DOHH2 (cell line): ENCODE measurements around the gene PHAX.

Experiments
- H3F3A ChIP-seq: fragments of 200-600 bp; sonication (generic), shearing (Covaris generic); 2 replicates; pipeline ENCODE4 v1.6.0; 2016; ENCODE audit warnings: antibody characterized with exemption, mild to moderate bottlenecking; ENCODE audit not compliant: control insufficient read depth, insufficient read depth
- H3K27ac ChIP-seq: fragments of 200-600 bp; sonication (generic); 2 replicates; pipeline ENCODE4 v1.5.1; 2014; ENCODE audit warnings: low read depth, mild to moderate bottlenecking, low read length, moderate library complexity
- H3K27me3 ChIP-seq: fragments of 200-600 bp; sonication (generic); 2 replicates; pipeline ENCODE4 v1.6.1; 2014; ENCODE audit warnings: mild to moderate bottlenecking, low read length, mixed read lengths; ENCODE audit not compliant: control insufficient read depth
- H3K36me3 ChIP-seq: fragments of 200-600 bp; sonication (generic); 2 replicates; pipeline ENCODE4 v1.6.1; 2014; ENCODE audit warnings: mild to moderate bottlenecking, low read length, moderate library complexity, mixed read lengths; ENCODE audit not compliant: control insufficient read depth
- H3K4me1 ChIP-seq: fragments of 200-600 bp; sonication (generic); 2 replicates; pipeline ENCODE4 v1.6.1; 2014; ENCODE audit warnings: mild to moderate bottlenecking, low read length, mixed read lengths; ENCODE audit not compliant: control insufficient read depth
- H3K4me2 ChIP-seq: fragments of 200-600 bp; sonication (generic); 2 replicates; pipeline ENCODE4 v1.6.0; 2014; ENCODE audit warnings: mild to moderate bottlenecking, low read length, moderate library complexity
- H3K4me3 ChIP-seq: fragments of 200-600 bp; sonication (generic); 2 replicates; pipeline ENCODE4 v1.5.1; 2014; ENCODE audit warnings: mild to moderate bottlenecking, low read length, mixed read lengths
- H3K79me2 ChIP-seq: fragments of 200-600 bp; sonication (generic); 2 replicates; pipeline ENCODE4 v1.6.1; 2014; ENCODE audit warnings: mild to moderate bottlenecking, low read length, mixed read lengths; ENCODE audit not compliant: control insufficient read depth
- H3K9me2 ChIP-seq: fragments of 200-600 bp; sonication (generic); replicated peaks from 2 replicates; pipeline ENCODE4 v1.6.1; 2014; ENCODE audit warnings: mild to moderate bottlenecking, low read length, mixed read lengths; ENCODE audit not compliant: control insufficient read depth
- H3K9me3 ChIP-seq: fragments of 200-600 bp; sonication (generic); 2 replicates; pipeline ENCODE4 v1.6.1; 2014; ENCODE audit warnings: antibody characterized with exemption, low read length, mixed read lengths; ENCODE audit not compliant: control insufficient read depth, insufficient read depth
- H4K20me1 ChIP-seq: fragments of 200-600 bp; sonication (generic); 2 replicates; pipeline ENCODE4 v1.6.0; 2014; ENCODE audit warnings: low read depth, mild to moderate bottlenecking, antibody characterized with exemption, low read length, moderate library complexity; ENCODE audit not compliant: control insufficient read depth, insufficient read depth
- CTCF ChIP-seq: fragments of 200-600 bp; sonication (generic); IDR thresholded peaks from one replicate; pipeline ENCODE4 v1.5.1; 2014; ENCODE audit warnings: antibody characterized with exemption, mild to moderate bottlenecking, low read depth, low read length; ENCODE audit not compliant: poor library complexity, severe bottlenecking
- EZH2phosphoT487 ChIP-seq: fragments of 200-600 bp; sonication (generic); IDR thresholded peaks from 2 replicates; pipeline ENCODE4 v1.6.1; 2017; ENCODE audit warnings: borderline replicate concordance, mild to moderate bottlenecking, antibody characterized with exemption, low read length, moderate library complexity, mixed read lengths

The PHAX gene

GRCh38 chr5:126594748-126595485 is 5.8 kb upstream of the PHAX start, which contains the start of gene ALDH7A1:
TSS of gene ALDH7A1 (minus strand) at chr5:126595219. CDS start at chr5:126595198, 21 bp downstream.
- H4K20me1 ChIP-seq, result no peaks in the 10 kb centered on the region
- no peaks in the 10 kb centered on the region for H3K79me2 ChIP-seq
- no peaks in the 10 kb centered on the region for H3K9me2 ChIP-seq
- no peak within 1 kb of the TSS for H3K27ac ChIP-seq
- H3K4me2 ChIP-seq, result peak within 1 kb of the TSS; percentile 51
- H3K27me3 ChIP-seq, result no peaks in the 10 kb centered on the region
- TF ChIP-seq CTCF (no peak), EZH2phosphoT487 (no peak)
- peaks cover 4% of the 10 kb centered on the region for H3K4me1 ChIP-seq
- H3K4me3 ChIP-seq, result peak within 1 kb of the TSS; percentile 67
- H3K9me3 ChIP-seq, result no peaks in the 10 kb centered on the region; the same call in 1 of the 2 replicates
- no peaks in the 10 kb centered on the region for H3F3A ChIP-seq
- no peaks in the 10 kb centered on the region for H3K36me3 ChIP-seq

GRCh38 chr5:126595486-126596083 is 5.2 kb upstream of the PHAX start:
- peak overlapping the region; percentile 67 for H3K4me3 ChIP-seq
- H3K27me3 ChIP-seq, result no peaks in the 10 kb centered on the region
- TF ChIP-seq EZH2phosphoT487 (no peak), CTCF (no peak)

GRCh38 chr5:126597156-126597555 is 3.6 kb upstream of the PHAX start:
- no peak overlapping the region for H3K27ac ChIP-seq
- H3F3A ChIP-seq, result no peaks in the 10 kb centered on the region
- no peaks in the 10 kb centered on the region for H3K9me2 ChIP-seq
- TF ChIP-seq CTCF (no peak), EZH2phosphoT487 (no peak)
- peaks cover 3% of the 10 kb centered on the region for H3K9me3 ChIP-seq
- 0 out of 2 replicates have a peak, but pooled peaks cover 3% of the 10 kb centered on the region for H4K20me1 ChIP-seq
- H3K4me2 ChIP-seq, result no peak overlapping the region
- peaks cover 14% of the 10 kb centered on the region for H3K79me2 ChIP-seq
- no peak overlapping the region for H3K4me3 ChIP-seq
- peaks cover 16% of the 10 kb centered on the region for H3K4me1 ChIP-seq
- peaks cover 4% of the 10 kb centered on the region for H3K36me3 ChIP-seq
- H3K27me3 ChIP-seq, result no peaks in the 10 kb centered on the region

More at GRCh38 chr5:126595486-126596083, 5.2 kb upstream of the PHAX start:
- peak overlapping the region; percentile 51 for H3K4me2 ChIP-seq
- no peaks in the 10 kb centered on the region for H3F3A ChIP-seq
- H3K4me1 ChIP-seq, result peaks cover 11% of the 10 kb centered on the region
- no peak overlapping the region for H3K27ac ChIP-seq
- H3K9me3 ChIP-seq, result peaks cover 3% of the 10 kb centered on the region
- H3K36me3 ChIP-seq, result no peaks in the 10 kb centered on the region
- no peaks in the 10 kb centered on the region for H4K20me1 ChIP-seq
- H3K79me2 ChIP-seq, result no peaks in the 10 kb centered on the region
- no peaks in the 10 kb centered on the region for H3K9me2 ChIP-seq
